ENCODE results near the gene CCDC92. TPM values are rescaled to one million over a fixed set of nuclear protein-coding genes. Genes with fewer than 3 reads are reported as not detected.

CCDC92 gene
- total and polyA plus RNA-seq, 2 donors (not counting 3 experiments of a cell fraction or from before 2014, with no cell fraction given), result 41.2 to 41.6 TPM

GRCh38 chr12:124017064-124017463, 44.4 kb upstream of the CCDC92 start:
- TF ChIP-seq GATA2 (IDR thresholded peaks at IDR 0.05; ENCODE audit: insufficient read depth, insufficient read length, low read depth, low read length) (no peak), JUN (IDR thresholded peaks at IDR 0.05; ENCODE audit: borderline replicate concordance, insufficient read depth, insufficient read length, low read depth) (no peak), POLR2AphosphoS5 (IDR thresholded peaks at IDR 0.05; ENCODE audit: insufficient read depth, low read depth, low read length) (no peak), MYC (IDR thresholded peaks at IDR 0.05; ENCODE audit: low read depth, low read length) (no peak), FOS (IDR thresholded peaks at IDR 0.05; ENCODE audit: borderline replicate concordance, insufficient read depth, low read length) (no peak), EZH2 (IDR thresholded peaks at IDR 0.05; ENCODE audit: borderline replicate concordance, low read depth, low read length, severe bottlenecking) (no peak), POLR2A (IDR thresholded peaks at IDR 0.05; ENCODE audit: low read depth, low read length) (no peak)
- TF ChIP-seq, protein P1, sequence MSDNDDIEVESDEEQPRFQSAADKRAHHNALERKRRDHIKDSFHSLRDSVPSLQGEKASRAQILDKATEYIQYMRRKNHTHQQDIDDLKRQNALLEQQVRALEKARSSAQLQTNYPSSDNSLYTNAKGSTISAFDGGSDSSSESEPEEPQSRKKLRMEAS (IDR thresholded peaks at IDR 0.05; ENCODE audit: insufficient read depth, insufficient read length), result no peak
- TF ChIP-seq, protein P2, sequence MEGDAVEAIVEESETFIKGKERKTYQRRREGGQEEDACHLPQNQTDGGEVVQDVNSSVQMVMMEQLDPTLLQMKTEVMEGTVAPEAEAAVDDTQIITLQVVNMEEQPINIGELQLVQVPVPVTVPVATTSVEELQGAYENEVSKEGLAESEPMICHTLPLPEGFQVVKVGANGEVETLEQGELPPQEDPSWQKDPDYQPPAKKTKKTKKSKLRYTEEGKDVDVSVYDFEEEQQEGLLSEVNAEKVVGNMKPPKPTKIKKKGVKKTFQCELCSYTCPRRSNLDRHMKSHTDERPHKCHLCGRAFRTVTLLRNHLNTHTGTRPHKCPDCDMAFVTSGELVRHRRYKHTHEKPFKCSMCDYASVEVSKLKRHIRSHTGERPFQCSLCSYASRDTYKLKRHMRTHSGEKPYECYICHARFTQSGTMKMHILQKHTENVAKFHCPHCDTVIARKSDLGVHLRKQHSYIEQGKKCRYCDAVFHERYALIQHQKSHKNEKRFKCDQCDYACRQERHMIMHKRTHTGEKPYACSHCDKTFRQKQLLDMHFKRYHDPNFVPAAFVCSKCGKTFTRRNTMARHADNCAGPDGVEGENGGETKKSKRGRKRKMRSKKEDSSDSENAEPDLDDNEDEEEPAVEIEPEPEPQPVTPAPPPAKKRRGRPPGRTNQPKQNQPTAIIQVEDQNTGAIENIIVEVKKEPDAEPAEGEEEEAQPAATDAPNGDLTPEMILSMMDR (IDR thresholded peaks at IDR 0.05; ENCODE audit: extremely low read depth in 1 of 2, insufficient read depth in 1 of 2, low read depth in 1 of 2, low read length in 2 of 2), result no peak
- Histone ChIP-seq H3K4me3 (replicated peaks in 1 of 3; ENCODE audit: insufficient read depth in 1 of 3, low read depth in 1 of 3, low read length in 3 of 3) (no peak overlapping the region), H3K4me2 (ENCODE audit: insufficient read depth, low read length) (no peak overlapping the region), H3K27me3 (ENCODE audit: control insufficient read depth in 2 of 2, insufficient read depth in 2 of 2, low read length in 2 of 2) (no peaks in the 10 kb centered on the region), H3K27ac (ENCODE audit: insufficient read depth, low read depth, low read length) (no peak overlapping the region), H2AFZ (ENCODE audit: low read depth, low read length) (no peak overlapping the region), H3K9me3 (replicated peaks; ENCODE audit: control insufficient read depth, insufficient read depth, low read length) (no peaks in the 10 kb centered on the region), H3K9ac (replicated peaks; ENCODE audit: extremely low read depth, insufficient read depth, low read length) (no peak overlapping the region), H3K4me1 (ENCODE audit: control insufficient read depth, extremely low read depth, insufficient read depth, low read length) (no peaks in the 10 kb centered on the region), H3K79me2 (ENCODE audit: control insufficient read depth, insufficient read depth, low read length) (no peaks in the 10 kb centered on the region), H3K9me1 (replicated peaks; ENCODE audit: control insufficient read depth, extremely low read depth, insufficient read depth, low read length) (no peaks in the 10 kb centered on the region), H3K36me3 (ENCODE audit: control insufficient read depth in 2 of 2, extremely low read depth in 1 of 2, insufficient read depth in 2 of 2, low read length in 2 of 2) (peaks cover 0 to 8% of the 10 kb centered on the region in 2 experiments), H4K20me1 (replicated peaks; ENCODE audit: control insufficient read depth, extremely low read depth, insufficient read depth, low read length) (no peaks in the 10 kb centered on the region)
- no peak for FAIRE-seq
- no peak for DNase-seq (ENCODE audit: low read depth, low spot score)
- BruUV-seq (replicated peaks), result no TSS peak
- ChIA-PET POLR2A (no interaction called here), CTCF (interaction anchor here (1.4 to 2.9 kb wide), 2 partner anchors 14 to 15 kb away, joined by 4 to 13 read pairs; no protein-coding TSS in a partner anchor)
- dilution Hi-C loops (cut with MboI; ENCODE audit: extremely low pct_ligation_motif_present, low sequenced_read_pairs) (no loop called here), intact Hi-C loops (cut with micrococcal nuclease) (no loop called here)
